ENCODE data around the gene AKR1A1. TPM values are rescaled to one million over a fixed set of nuclear protein-coding genes. Genes with fewer than 3 reads are reported as not detected.
A peak's percentile ranks its signal among the peaks of the same experiment; 100 is the strongest.

The AKR1A1 gene
- total RNA-seq, 1 donor from 2014 or later: 214 TPM

DNA sequence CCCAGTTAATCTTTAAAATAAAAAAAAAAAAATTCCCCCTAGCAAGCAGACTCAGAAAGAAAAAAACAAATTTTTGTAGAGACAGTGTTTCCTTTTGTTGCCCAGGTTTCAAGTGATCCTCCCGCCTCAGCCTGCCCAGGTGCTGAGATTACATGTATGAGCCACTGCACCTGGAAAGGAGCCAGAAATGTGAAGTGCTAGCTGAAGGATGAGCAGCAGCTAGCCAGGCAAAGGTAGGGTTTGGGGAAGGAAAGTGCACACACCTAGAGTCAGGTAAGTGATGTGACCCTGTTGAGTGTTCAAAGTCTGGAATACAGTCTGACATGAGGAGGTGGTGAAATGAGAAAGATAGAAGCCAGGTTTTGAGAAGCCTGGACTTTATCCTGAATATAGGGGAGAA is 1.7 kb downstream of the AKR1A1 start:
- TF ChIP-seq, protein P1, sequence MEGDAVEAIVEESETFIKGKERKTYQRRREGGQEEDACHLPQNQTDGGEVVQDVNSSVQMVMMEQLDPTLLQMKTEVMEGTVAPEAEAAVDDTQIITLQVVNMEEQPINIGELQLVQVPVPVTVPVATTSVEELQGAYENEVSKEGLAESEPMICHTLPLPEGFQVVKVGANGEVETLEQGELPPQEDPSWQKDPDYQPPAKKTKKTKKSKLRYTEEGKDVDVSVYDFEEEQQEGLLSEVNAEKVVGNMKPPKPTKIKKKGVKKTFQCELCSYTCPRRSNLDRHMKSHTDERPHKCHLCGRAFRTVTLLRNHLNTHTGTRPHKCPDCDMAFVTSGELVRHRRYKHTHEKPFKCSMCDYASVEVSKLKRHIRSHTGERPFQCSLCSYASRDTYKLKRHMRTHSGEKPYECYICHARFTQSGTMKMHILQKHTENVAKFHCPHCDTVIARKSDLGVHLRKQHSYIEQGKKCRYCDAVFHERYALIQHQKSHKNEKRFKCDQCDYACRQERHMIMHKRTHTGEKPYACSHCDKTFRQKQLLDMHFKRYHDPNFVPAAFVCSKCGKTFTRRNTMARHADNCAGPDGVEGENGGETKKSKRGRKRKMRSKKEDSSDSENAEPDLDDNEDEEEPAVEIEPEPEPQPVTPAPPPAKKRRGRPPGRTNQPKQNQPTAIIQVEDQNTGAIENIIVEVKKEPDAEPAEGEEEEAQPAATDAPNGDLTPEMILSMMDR (IDR thresholded peaks at IDR 0.05; ENCODE audit: unreplicated experiment): no peak
- Mint-ChIP-seq H3K27ac (peak overlapping the region; percentile 37), H3K4me1 (ENCODE audit: low read depth) (peaks cover 12% of the 10 kb centered on the region), H3K4me3 (ENCODE audit: low read depth) (peak overlapping the region; percentile 59), H3K27me3 (no peaks in the 10 kb centered on the region), H3K9me3 (ENCODE audit: low read depth) (no peaks in the 10 kb centered on the region), H3K36me3 (ENCODE audit: insufficient read depth) (peaks cover 11% of the 10 kb centered on the region)
- no peak for DNase-seq (ENCODE audit: low spot score, unreplicated experiment)

DNA sequence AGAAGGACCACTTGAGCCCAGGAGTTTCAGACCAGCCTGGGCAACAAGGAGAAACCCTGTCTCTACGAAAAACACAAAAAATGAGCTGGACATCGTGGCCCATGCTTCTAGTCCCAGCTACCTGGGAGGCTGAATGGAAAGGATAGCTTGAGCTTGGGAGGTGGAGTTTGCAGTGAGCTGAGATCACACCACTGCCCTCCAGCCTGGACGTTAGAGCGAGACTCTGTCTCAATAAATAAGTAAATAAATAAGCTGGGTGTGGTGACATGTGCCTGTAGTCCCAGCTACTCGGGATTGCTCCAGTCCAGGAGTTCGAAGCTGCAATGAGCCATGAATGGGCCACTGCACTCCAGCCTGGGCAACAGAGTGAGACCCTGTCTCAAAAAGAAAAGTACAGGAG is 3.6 kb downstream of the AKR1A1 start:
- H3K36me3 Mint-ChIP-seq (ENCODE audit: insufficient read depth): peaks cover 14% of the 10 kb centered on the region
- no peak overlapping the region for H3K4me3 Mint-ChIP-seq (ENCODE audit: low read depth)
- peaks cover 15% of the 10 kb centered on the region for H3K4me1 Mint-ChIP-seq (ENCODE audit: low read depth)
- DNase-seq (ENCODE audit: low spot score, unreplicated experiment): no peak
- H3K27me3 Mint-ChIP-seq: no peaks in the 10 kb centered on the region
- TF ChIP-seq, protein P1 (IDR thresholded peaks at IDR 0.05; ENCODE audit: unreplicated experiment): no peak
- H3K9me3 Mint-ChIP-seq (ENCODE audit: low read depth): no peaks in the 10 kb centered on the region
- no peak overlapping the region for H3K27ac Mint-ChIP-seq

DNA sequence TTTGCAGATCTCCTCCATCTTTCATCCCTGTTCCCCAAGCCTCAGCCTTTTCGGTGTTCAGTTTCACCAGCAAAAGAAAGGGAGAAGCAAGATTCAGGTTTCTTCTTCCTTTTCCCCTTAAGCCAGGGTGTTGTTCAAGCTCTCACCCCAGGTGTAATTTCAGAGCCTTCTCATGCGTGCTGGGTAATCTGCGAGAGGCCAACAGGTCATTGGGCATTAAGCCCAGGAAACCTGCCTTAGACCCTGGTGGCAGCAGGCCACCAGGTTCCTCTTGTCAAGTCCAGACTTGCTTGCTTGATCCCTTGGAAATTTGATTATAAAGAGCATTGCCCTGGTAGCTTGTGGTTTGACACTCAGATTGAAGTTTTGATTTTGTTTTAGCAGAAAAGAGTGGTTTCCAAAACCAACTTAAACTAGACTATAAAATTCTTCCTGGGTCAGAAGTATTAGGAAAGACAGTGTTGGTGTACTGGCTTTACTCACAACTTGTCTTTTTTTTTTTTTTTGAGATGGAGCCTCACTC is 6.9 kb downstream of the AKR1A1 start:
- Mint-ChIP-seq H3K36me3 (ENCODE audit: insufficient read depth) (peaks cover 19% of the 10 kb centered on the region), H3K4me3 (ENCODE audit: low read depth) (no peak overlapping the region), H3K27ac (no peak overlapping the region), H3K27me3 (no peaks in the 10 kb centered on the region), H3K4me1 (ENCODE audit: low read depth) (peaks cover 7% of the 10 kb centered on the region), H3K9me3 (ENCODE audit: low read depth) (no peaks in the 10 kb centered on the region)
- TF ChIP-seq, protein P1 (IDR thresholded peaks at IDR 0.05; ENCODE audit: unreplicated experiment): no peak
- no peak for DNase-seq (ENCODE audit: low spot score, unreplicated experiment)

- peaks cover 29% of the 10 kb centered on the region for H3K36me3 Mint-ChIP-seq (ENCODE audit: insufficient read depth)
- H3K4me3 Mint-ChIP-seq (ENCODE audit: low read depth): no peak overlapping the region
- no peaks in the 10 kb centered on the region for H3K27me3 Mint-ChIP-seq
- DNase-seq (ENCODE audit: low spot score, unreplicated experiment): no peak
- TF ChIP-seq, protein P1 (IDR thresholded peaks at IDR 0.05; ENCODE audit: unreplicated experiment): no peak
- H3K4me1 Mint-ChIP-seq (ENCODE audit: low read depth): peaks cover 3% of the 10 kb centered on the region
- H3K27ac Mint-ChIP-seq: peak overlapping the region; percentile 74
- H3K9me3 Mint-ChIP-seq (ENCODE audit: low read depth): no peaks in the 10 kb centered on the region
Measured at GRCh38 chr1:45563843-45564242, 13.2 kb downstream of the AKR1A1 start.

DNA sequence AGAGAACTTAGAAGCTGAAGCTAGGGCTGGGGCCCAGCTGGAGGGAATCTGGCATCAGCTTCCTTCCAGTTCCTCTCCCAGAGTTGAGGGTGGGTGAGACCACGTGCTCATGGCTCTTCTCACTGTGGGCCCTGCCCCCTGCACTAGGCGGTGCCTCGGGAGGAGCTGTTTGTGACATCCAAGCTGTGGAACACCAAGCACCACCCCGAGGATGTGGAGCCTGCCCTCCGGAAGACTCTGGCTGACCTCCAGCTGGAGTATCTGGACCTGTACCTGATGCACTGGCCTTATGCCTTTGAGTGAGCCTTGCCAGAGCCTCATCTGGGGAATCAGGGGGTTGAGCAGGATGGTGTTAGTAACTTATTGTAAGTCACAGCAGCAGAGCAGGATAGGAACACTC is 16.1 kb downstream of the AKR1A1 start:
- no peaks in the 10 kb centered on the region for H3K27me3 Mint-ChIP-seq
- H3K36me3 Mint-ChIP-seq (ENCODE audit: insufficient read depth): peaks cover 30% of the 10 kb centered on the region
- TF ChIP-seq, protein P1 (IDR thresholded peaks at IDR 0.05; ENCODE audit: unreplicated experiment): no peak
- H3K4me1 Mint-ChIP-seq (ENCODE audit: low read depth): no peaks in the 10 kb centered on the region
- no peak for DNase-seq (ENCODE audit: low spot score, unreplicated experiment)
- H3K27ac Mint-ChIP-seq: no peak overlapping the region
- H3K4me3 Mint-ChIP-seq (ENCODE audit: low read depth): no peak overlapping the region
- no peaks in the 10 kb centered on the region for H3K9me3 Mint-ChIP-seq (ENCODE audit: low read depth)
